HUES48 (cell line): Measurements from ENCODE around the gene LEMD1.

Experiments used
- H3K27ac ChIP-seq: one replicate; pipeline ENCODE4 v1.7.0; 2013; ENCODE audit warnings: low read depth, low read length, inconsistent platforms
- H3K27me3 ChIP-seq: 2 replicates; pipeline ENCODE4 v1.6.1; 2013; ENCODE audit warnings: mild to moderate bottlenecking, low read length; ENCODE audit not compliant: control insufficient read depth, insufficient read depth
- H3K36me3 ChIP-seq: 2 replicates; pipeline ENCODE4 v1.6.1; 2013; ENCODE audit warnings: low read length; ENCODE audit not compliant: control insufficient read depth, insufficient read depth
- H3K4me1 ChIP-seq: 2 replicates; pipeline ENCODE4 v1.6.1; 2013; ENCODE audit warnings: mild to moderate bottlenecking, low read length; ENCODE audit not compliant: control insufficient read depth, insufficient read depth
- H3K4me3 ChIP-seq: 2 replicates; pipeline ENCODE4 v1.5.1; 2013; ENCODE audit warnings: mild to moderate bottlenecking, low read depth, low read length
- H3K9ac ChIP-seq: 2 replicates; pipeline ENCODE4 v1.6.1; 2013; ENCODE audit warnings: mild to moderate bottlenecking, low read depth, low read length, moderate library complexity
- H3K9me3 ChIP-seq: 2 replicates; pipeline ENCODE4 v1.6.1; 2013; ENCODE audit warnings: low read length; ENCODE audit not compliant: control insufficient read depth, insufficient read depth

The LEMD1 gene

GRCh38 chr1:205340676-205341075, 81.2 kb downstream of the LEMD1 start:
- no peak overlapping the region for H3K27ac ChIP-seq
- peaks cover 37% of the 10 kb centered on the region for H3K27me3 ChIP-seq
- no peak overlapping the region for H3K9ac ChIP-seq

DNA sequence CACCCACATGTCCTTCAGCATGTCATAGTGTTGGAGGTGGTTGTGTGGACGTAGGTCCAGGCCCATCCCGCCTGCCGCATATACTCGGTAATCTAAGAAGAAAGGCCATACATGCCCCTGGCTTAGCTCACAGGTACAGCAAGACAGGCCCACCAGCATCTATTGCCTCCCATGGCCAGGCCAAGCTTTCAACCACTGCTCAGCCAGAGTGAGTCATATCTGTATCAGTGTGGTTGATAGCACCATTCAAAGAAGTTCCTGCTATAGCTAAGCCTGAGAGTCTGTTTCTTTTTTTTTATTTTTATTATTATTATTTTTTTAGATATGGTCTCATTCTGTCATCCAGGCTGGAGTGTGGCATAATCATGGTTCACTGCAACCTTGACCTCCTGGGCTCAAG, 82.1 kb downstream of the LEMD1 start:
- Histone ChIP-seq H3K9me3 (no peaks in the 10 kb centered on the region), H3K27me3 (peaks cover 28% of the 10 kb centered on the region), H3K36me3 (no peaks in the 10 kb centered on the region), H3K4me1 (peaks cover 5% of the 10 kb centered on the region), H3K27ac (no peak overlapping the region), H3K9ac (no peak overlapping the region), H3K4me3 (no peak overlapping the region)

More at GRCh38 chr1:205340676-205341075, 81.2 kb downstream of the LEMD1 start:
- no peak overlapping the region for H3K4me3 ChIP-seq
- H3K4me1 ChIP-seq = peaks cover 4% of the 10 kb centered on the region
- H3K9me3 ChIP-seq = no peaks in the 10 kb centered on the region
- no peaks in the 10 kb centered on the region for H3K36me3 ChIP-seq

DNA sequence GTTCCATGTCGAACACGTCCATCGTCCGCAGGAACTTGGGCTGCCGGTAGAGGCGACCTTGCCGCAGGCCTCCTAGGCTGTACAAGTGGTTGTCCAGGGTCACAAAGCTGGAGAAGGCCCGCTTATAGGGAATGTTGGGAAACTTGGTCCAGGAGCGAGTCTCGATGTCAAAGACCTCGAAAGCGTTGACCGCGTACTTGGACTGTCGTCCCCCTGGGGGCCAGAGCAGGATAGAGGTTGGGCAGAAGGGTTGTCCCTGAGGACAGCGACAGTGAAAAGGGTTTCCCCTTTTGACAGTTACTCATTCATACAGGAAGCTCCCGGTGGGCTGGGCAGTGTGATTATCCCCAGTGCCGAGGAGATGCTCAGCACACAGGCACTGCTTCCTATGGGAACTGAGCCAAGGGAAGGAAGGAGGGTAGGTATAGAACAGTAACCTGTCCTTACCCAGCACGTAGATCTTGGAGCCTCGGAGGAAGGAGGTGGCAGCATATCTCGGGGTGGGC, 82.6 kb downstream of the LEMD1 start:
- peaks cover 24% of the 10 kb centered on the region for H3K27me3 ChIP-seq

GRCh38 chr1:205338011-205338410, 83.8 kb downstream of the LEMD1 start:
- H3K9ac ChIP-seq = no peak overlapping the region
- H3K9me3 ChIP-seq = no peaks in the 10 kb centered on the region
- H3K4me1 ChIP-seq = peaks cover 5% of the 10 kb centered on the region
- no peak overlapping the region for H3K27ac ChIP-seq
- peaks cover 12% of the 10 kb centered on the region for H3K27me3 ChIP-seq
- H3K36me3 ChIP-seq = no peaks in the 10 kb centered on the region
- no peak overlapping the region for H3K4me3 ChIP-seq

More for the DNA sequence above, 82.6 kb downstream of the LEMD1 start:
- H3K27ac ChIP-seq = no peak overlapping the region
- no peaks in the 10 kb centered on the region for H3K9me3 ChIP-seq
- peaks cover 5% of the 10 kb centered on the region for H3K4me1 ChIP-seq
- H3K36me3 ChIP-seq = no peaks in the 10 kb centered on the region
- no peak overlapping the region for H3K9ac ChIP-seq
- H3K4me3 ChIP-seq = no peak overlapping the region

DNA sequence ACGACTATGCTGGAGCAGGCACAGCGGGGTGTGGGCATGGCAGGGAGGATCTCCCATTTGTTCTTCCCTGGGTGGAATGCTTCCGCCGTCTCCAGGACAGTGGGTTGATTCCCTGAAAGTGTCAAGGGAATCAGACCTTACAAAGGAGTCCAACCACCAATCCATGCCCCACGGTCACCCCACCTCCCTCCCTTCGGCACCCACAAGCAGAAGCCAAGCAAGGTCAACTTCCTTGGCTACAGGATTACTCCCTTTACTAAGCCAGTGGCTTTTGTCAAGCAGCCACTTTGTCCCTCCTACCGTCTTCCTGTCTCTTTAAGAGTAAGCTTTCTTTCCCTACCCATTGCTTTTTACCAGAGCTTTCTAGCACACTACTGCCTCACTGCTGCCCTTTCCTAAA, 84.4 kb downstream of the LEMD1 start:
- H3K27ac ChIP-seq = no peak overlapping the region
- no peak overlapping the region for H3K9ac ChIP-seq
- no peaks in the 10 kb centered on the region for H3K36me3 ChIP-seq
- H3K4me1 ChIP-seq = peaks cover 5% of the 10 kb centered on the region
- H3K27me3 ChIP-seq = peaks cover 7% of the 10 kb centered on the region
- no peaks in the 10 kb centered on the region for H3K9me3 ChIP-seq
- no peak overlapping the region for H3K4me3 ChIP-seq

GRCh38 chr1:205335692-205336091, 86.2 kb downstream of the LEMD1 start:
- Histone ChIP-seq H3K36me3 (no peaks in the 10 kb centered on the region), H3K27me3 (no peaks in the 10 kb centered on the region), H3K9ac (no peak overlapping the region), H3K4me1 (peaks cover 5% of the 10 kb centered on the region), H3K27ac (no peak overlapping the region), H3K4me3 (no peak overlapping the region), H3K9me3 (no peaks in the 10 kb centered on the region)

DNA sequence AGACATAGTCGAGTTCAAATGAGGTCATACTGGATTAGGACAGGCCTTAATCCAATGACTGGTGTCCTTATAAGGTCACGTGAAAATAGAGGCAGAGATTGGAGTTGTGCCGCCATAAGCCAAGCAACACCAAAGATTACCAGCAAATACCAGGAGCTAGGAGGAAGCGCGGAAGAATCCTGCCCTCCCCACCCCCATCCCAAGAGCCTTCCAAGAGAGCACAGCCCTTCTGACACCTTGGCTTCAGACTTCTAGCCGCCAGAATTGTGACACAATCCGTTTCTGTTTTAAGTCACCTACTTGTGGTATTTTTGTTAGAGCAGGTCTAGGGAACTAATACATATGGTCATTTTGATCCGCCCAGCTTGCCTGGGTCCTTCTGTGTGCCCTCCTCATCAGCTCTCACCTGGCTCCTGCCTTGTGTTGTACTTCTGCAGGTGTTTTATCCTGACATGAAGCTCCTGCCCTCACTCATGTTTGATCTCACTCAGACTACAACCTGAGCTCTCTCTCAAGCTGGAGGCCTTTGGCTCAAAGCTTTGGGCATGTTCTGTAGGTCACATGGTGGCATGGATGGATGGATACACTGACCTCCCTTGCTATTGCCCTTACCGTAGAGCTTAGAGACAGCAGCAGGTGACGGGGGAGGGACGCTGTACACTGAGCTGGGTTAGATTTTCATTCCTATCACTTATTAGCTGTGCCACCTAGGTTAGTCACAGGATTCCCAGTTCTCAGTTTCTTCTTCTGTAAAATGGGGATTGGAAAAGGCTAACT, 89.7 kb downstream of the LEMD1 start:
- Histone ChIP-seq H3K4me3 (no peak overlapping the region), H3K9me3 (no peaks in the 10 kb centered on the region), H3K4me1 (peaks cover 11% of the 10 kb centered on the region), H3K9ac (no peak overlapping the region), H3K36me3 (no peaks in the 10 kb centered on the region), H3K27ac (no peak overlapping the region), H3K27me3 (no peaks in the 10 kb centered on the region)
